BLaER1 (cell line): Measurements from ENCODE around the gene ELANE.

Experiments
- H3K27ac ChIP-seq: shearing (Covaris generic); formaldehyde crosslinking; 2 replicates; pipeline ENCODE4 v1.8.1; 2022
- H3K27me3 ChIP-seq: shearing (Covaris generic); formaldehyde crosslinking; 2 replicates; pipeline ENCODE4 v1.8.1; 2022
- H3K36me3 ChIP-seq: shearing (Covaris generic); formaldehyde crosslinking; 2 replicates; pipeline ENCODE4 v1.8.1; 2022
- H3K4me1 ChIP-seq: shearing (Covaris generic); formaldehyde crosslinking; 2 replicates; pipeline ENCODE4 v1.8.1; 2022
- H3K4me2 ChIP-seq: shearing (Covaris generic); formaldehyde crosslinking; 2 replicates; pipeline ENCODE4 v1.8.1; 2022
- H3K4me3 ChIP-seq: shearing (Covaris generic); formaldehyde crosslinking; 2 replicates; pipeline ENCODE4 v1.8.1; 2022
- H3K9ac ChIP-seq: shearing (Covaris generic); formaldehyde crosslinking; 2 replicates; pipeline ENCODE4 v1.8.1; 2022
- H3K9me3 ChIP-seq: shearing (Covaris generic); formaldehyde crosslinking; 2 replicates; pipeline ENCODE4 v1.8.1; 2022
- H4K20me1 ChIP-seq: shearing (Covaris generic); formaldehyde crosslinking; 2 replicates; pipeline ENCODE4 v1.8.1; 2022
- Cebpa-rat ChIP-seq: shearing (Covaris generic); IDR thresholded peaks from 2 replicates; pipeline ENCODE4 v1.8.1; 2022

ELANE gene

DNA sequence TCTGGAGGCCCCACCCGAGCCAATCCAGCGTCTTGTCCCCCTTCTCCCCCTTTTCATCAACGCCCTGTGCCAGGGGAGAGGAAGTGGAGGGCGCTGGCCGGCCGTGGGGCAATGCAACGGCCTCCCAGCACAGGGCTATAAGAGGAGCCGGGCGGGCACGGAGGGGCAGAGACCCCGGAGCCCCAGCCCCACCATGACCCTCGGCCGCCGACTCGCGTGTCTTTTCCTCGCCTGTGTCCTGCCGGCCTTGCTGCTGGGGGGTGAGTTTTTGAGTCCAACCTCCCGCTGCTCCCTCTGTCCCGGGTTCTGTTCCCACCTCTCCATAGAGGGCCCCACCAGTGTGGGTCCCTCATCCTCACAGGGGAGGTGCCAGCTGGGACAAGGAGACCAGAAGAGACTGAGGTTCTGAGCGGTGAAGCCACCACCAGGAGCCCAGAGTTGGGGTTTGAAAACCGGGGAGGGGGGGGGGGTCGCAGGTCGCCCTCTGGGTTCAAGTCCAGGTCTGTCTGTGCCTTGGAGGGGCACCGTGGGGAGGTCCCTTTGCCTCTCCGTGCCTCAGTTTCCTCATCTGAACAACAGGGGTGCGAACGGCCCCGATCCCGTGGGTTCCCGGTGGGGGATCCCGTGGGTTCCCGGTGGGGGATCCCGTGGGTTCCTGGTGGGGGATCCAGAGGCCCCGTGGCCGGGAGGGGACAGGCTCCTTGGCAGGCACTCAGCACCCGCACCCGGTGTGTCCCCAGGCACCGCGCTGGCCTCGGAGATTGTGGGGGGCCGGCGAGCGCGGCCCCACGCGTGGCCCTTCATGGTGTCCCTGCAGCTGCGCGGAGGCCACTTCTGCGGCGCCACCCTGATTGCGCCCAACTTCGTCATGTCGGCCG, at the start of gene ELANE:
Gene ELANE (plus strand): TSS at position 168 of the 878 bp plus-strand sequence. CDS start 26 bp downstream, at position 194.
- Histone ChIP-seq H3K4me1 (peaks cover 9% of the 10 kb centered on the region), H3K9me3 (no peaks in the 10 kb centered on the region), H3K36me3 (no peaks in the 10 kb centered on the region), H3K27me3 (peaks cover 54% of the 10 kb centered on the region), H3K4me3 (no peak within 1 kb of the TSS), H3K27ac (no peak within 1 kb of the TSS), H4K20me1 (no peaks in the 10 kb centered on the region), H3K4me2 (no peak within 1 kb of the TSS), H3K9ac (no peak within 1 kb of the TSS)
- no peak for TF ChIP-seq Cebpa-rat

DNA sequence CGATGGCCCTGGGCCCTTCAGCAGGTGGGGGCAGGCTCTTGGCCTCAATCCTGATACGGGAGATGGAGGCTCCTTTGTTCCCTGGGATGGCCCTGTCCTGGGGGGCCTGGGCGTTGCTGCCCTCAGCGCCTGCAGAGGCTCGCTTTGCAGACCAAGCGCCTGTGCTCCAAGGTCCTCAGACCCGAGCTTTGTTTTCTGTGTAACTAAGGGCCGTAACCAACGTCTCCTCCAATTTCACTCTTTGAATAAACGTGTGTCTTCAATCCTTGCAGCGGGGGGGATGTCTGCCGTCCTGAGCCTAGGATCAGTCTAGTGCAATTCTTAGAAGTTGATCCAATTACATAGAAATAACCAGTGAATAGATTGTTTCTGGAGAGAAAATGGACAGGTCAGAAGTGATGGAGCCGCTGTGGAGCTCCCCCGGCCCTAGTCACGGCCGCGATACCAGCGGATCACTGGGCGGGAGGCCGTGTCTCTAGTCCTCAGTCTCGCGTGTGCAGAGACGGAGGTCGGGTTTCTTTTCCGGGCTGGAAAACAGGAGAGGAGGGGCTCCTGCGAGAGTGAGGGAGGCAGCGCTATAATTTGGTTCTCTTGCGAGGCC, 49.5 kb upstream of the ELANE start:
- H3K9me3 ChIP-seq = no peaks in the 10 kb centered on the region
- no peak overlapping the region for H3K4me3 ChIP-seq
- H3K9ac ChIP-seq = 0 out of 2 replicates have a peak overlapping the region, but pooled peaks have one; percentile 29
- no peak overlapping the region for H3K27ac ChIP-seq
- H3K27me3 ChIP-seq = no peaks in the 10 kb centered on the region
- peaks cover 100% of the 10 kb centered on the region for H4K20me1 ChIP-seq
- peaks cover 30% of the 10 kb centered on the region for H3K4me1 ChIP-seq
- H3K4me2 ChIP-seq = no peak overlapping the region
- no peak for TF ChIP-seq Cebpa-rat
- H3K36me3 ChIP-seq = peaks cover 96% of the 10 kb centered on the region

DNA sequence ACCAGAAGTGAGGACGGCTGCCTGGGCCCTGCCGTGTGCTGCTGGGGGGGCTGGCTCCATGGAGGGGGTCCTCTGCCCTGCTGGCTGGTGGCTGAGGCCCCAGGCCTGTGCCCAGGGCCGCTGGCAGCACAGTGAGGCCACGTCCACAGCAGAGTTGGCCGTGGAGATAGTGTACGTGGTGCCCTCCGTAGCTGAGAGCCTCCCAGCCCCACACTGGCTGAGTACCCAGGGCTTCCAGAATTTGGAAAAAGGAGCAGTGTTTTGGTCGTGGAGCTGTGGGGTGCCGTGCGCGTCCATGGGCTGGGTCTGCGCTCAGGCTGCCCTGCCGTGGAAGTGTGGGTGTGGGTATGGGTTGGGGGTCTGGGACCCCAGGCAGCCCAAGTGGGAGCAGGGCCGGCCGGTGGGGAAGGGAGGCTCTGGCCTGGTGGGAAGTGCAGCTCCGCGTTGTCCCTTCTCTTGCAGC, 49.0 kb upstream of the ELANE start:
- Histone ChIP-seq H3K4me1 (peaks cover 30% of the 10 kb centered on the region), H3K27me3 (no peaks in the 10 kb centered on the region)

DNA sequence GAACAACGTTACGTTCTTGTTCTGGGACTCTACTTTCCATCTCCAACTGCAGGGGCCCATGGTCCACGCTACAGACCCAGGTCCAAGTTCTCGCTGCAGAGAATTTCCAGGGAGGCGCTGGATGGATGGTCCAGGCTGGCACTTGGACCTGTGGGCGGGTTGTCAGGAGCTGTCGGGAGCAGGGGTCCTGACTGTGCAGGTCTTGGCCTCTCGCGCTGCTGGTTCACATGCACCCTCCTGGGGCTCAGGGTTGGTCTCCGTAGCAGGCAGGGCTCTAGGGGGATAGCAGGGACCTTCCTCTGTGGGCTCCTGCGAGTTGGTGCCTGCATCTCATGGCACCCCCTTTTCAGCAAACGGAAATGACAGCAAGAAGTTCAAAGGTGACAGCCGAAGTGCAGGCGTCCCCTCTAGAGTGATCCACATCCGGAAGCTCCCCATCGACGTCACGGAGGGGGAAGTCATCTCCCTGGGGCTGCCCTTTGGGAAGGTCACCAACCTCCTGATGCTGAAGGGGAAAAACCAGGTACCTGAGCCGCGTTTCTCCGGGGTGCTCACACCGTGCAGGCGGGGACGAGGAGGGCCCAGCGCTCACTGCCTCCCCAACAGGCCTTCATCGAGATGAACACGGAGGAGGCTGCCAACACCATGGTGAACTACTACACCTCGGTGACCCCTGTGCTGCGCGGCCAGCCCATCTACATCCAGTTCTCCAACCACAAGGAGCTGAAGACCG, 48.3 kb upstream of the ELANE start:
- Histone ChIP-seq H3K4me3 (no peak overlapping the region), H3K9me3 (no peaks in the 10 kb centered on the region), H3K27ac (no peak overlapping the region), H3K9ac (no peak overlapping the region), H3K27me3 (no peaks in the 10 kb centered on the region), H3K36me3 (peaks cover 99% of the 10 kb centered on the region), H3K4me2 (no peak overlapping the region), H4K20me1 (peaks cover 100% of the 10 kb centered on the region), H3K4me1 (peaks cover 29% of the 10 kb centered on the region)
- no peak for TF ChIP-seq Cebpa-rat

More for the DNA sequence above, 49.0 kb upstream of the ELANE start:
- Histone ChIP-seq H3K4me3 (no peak overlapping the region), H3K27ac (no peak overlapping the region), H3K36me3 (peaks cover 100% of the 10 kb centered on the region), H3K4me2 (no peak overlapping the region), H3K9me3 (no peaks in the 10 kb centered on the region), H4K20me1 (peaks cover 100% of the 10 kb centered on the region), H3K9ac (no peak overlapping the region)
- no peak for TF ChIP-seq Cebpa-rat

DNA sequence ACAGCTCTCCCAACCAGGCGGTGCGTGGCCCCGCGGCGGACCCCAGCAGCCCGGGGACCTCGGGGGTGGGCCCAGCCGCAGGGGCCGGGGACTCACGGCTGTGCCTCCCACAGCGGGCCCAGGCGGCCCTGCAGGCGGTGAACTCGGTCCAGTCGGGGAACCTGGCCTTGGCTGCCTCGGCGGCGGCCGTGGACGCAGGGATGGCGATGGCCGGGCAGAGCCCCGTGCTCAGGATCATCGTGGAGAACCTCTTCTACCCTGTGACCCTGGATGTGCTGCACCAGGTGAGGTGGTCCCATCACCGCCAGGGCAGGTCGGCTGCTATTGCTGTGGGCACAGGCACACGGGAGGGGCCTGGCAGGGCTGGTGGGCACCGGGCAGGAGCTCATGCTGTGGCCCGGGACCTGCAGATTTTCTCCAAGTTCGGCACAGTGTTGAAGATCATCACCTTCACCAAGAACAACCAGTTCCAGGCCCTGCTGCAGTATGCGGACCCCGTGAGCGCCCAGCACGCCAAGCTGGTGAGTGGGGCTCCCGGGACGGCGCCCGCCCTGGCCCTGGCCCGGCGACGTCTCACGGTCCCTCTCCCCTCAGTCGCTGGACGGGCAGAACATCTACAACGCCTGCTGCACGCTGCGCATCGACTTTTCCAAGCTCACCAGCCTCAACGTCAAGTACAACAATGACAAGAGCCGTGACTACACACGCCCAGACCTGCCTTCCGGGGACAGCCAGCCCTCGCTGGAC, 47.5 kb upstream of the ELANE start:
- Histone ChIP-seq H3K4me1 (peaks cover 22% of the 10 kb centered on the region), H3K27ac (no peak overlapping the region), H3K27me3 (no peaks in the 10 kb centered on the region), H3K9me3 (no peaks in the 10 kb centered on the region), H3K9ac (no peak overlapping the region), H3K36me3 (peaks cover 99% of the 10 kb centered on the region), H4K20me1 (peaks cover 100% of the 10 kb centered on the region), H3K4me2 (no peak overlapping the region), H3K4me3 (no peak overlapping the region)
- TF ChIP-seq Cebpa-rat = no peak

DNA sequence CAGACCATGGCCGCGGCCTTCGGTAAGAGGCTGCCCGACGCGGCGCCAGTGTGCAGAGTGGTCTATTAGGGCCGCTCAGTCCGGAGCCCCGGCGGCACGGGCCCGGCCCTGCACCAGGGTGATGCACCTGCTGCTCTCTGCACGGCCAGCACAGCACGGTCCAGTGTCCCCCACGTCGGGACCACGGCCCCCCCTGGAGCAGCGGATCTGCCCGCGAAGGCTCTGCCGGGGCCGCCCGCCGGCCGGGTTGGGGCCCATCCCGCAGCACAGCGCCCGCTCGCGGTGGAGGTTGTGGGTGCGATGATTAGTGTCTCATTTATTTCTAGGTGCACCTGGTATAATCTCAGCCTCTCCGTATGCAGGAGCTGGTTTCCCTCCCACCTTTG, 46.9 kb upstream of the ELANE start:
- no peak overlapping the region for H3K9ac ChIP-seq
- H3K4me1 ChIP-seq = peaks cover 16% of the 10 kb centered on the region
- no peaks in the 10 kb centered on the region for H3K27me3 ChIP-seq
- TF ChIP-seq Cebpa-rat = no peak
- H4K20me1 ChIP-seq = peaks cover 100% of the 10 kb centered on the region
- no peak overlapping the region for H3K27ac ChIP-seq
- no peaks in the 10 kb centered on the region for H3K9me3 ChIP-seq
- no peak overlapping the region for H3K4me3 ChIP-seq
- peaks cover 99% of the 10 kb centered on the region for H3K36me3 ChIP-seq
- H3K4me2 ChIP-seq = no peak overlapping the region

DNA sequence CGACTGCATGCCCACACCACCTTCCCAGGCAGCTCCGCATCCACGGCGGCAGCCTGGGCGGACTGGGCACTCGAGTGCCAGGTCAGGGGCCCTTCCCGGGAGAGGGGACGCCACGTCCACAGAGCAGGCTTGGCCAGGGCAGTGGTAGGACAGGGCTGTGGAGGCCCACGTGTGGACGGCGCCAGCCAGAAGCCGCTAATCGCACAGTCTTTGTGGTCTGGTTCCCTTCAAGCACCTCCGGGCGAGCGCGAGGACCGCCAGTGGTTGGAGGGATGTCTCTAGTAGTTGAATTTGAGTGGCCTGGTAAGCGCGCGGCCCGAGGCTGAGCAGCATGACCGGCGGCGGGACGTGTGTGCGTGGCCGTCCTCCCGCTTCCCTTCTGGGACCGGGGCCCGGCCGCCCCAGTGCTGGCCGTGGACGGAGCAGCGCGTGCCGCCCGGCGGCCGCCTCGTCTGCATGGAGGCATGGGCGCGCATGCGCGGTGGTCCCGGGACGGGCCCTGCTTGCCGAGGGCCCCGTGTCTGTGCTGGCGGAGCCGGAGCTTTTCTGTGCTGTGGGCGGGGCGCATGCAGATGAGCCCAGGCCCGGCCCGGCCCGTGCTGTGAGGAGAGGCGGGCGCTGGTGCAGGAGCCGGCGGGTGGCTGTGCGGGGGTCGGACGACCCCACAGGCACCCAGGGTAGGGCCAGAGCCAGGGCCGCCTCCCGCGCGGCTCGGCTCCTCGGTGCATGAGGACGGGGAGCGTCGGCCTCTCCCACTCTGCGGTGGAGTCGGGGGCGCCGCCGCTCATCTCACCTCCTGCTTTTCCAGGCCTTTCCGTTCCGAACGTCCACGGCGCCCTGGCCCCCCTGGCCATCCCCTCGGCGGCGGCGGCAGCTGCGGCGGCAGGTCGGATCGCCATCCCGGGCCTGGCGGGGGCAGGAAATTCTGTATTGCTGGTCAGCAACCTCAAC, 46.2 kb upstream of the ELANE start:
- Histone ChIP-seq H3K4me1 (peaks cover 9% of the 10 kb centered on the region), H3K4me3 (no peak overlapping the region), H3K4me2 (no peak overlapping the region), H4K20me1 (peaks cover 100% of the 10 kb centered on the region), H3K27ac (no peak overlapping the region), H3K9ac (no peak overlapping the region), H3K36me3 (peaks cover 99% of the 10 kb centered on the region), H3K9me3 (no peaks in the 10 kb centered on the region), H3K27me3 (no peaks in the 10 kb centered on the region)
- TF ChIP-seq Cebpa-rat = no peak

DNA sequence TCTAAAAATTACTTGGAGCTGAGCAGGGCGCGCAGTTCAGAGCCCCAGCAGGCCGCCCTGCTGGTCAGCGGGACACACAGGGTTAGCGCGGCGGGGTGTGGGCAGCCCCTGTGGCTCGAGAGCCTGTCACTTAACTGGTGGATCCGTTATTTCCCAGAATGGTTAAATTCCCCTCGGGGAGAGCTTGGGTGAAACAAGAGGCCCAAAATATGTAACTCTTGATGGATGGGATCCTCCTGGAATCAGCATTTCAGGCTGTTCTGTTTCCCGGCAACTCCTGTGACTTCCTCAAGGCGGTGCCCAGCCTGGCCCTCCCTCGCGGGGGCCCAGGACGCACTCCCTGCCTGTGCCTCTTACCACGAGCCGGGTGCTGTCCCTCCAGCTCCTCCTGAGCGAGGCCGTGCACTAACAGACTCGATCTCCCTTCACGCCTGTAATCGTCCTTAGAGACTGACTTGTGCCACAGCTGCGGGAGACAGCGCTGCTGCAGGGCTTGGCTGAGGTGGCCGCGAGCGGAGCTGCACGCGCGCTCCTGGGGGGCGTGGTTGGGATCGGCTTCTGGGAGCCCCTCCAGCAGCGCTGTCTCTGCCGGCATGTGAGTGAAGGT, 45.2 kb upstream of the ELANE start:
- Histone ChIP-seq H3K36me3 (peaks cover 99% of the 10 kb centered on the region), H4K20me1 (peaks cover 100% of the 10 kb centered on the region), H3K4me3 (no peak overlapping the region), H3K27me3 (no peaks in the 10 kb centered on the region), H3K27ac (no peak overlapping the region), H3K4me1 (no peaks in the 10 kb centered on the region), H3K9ac (no peak overlapping the region), H3K9me3 (no peaks in the 10 kb centered on the region), H3K4me2 (no peak overlapping the region)
- no peak for TF ChIP-seq Cebpa-rat
